SH-SY5Y (cell line): ENCODE data around the gene COG6.

ENCODE experiments used
- GATA2 ChIP-seq: IDR thresholded peaks from 2 replicates; pipeline ENCODE4 v1.6.1; 2011; ENCODE audit warnings: mild to moderate bottlenecking, low read depth, low read length
- GATA3 ChIP-seq: IDR thresholded peaks from 2 replicates; pipeline ENCODE4 v1.6.1; 2011; ENCODE audit warnings: low read depth, mild to moderate bottlenecking, low read length, moderate library complexity

COG6 gene

DNA sequence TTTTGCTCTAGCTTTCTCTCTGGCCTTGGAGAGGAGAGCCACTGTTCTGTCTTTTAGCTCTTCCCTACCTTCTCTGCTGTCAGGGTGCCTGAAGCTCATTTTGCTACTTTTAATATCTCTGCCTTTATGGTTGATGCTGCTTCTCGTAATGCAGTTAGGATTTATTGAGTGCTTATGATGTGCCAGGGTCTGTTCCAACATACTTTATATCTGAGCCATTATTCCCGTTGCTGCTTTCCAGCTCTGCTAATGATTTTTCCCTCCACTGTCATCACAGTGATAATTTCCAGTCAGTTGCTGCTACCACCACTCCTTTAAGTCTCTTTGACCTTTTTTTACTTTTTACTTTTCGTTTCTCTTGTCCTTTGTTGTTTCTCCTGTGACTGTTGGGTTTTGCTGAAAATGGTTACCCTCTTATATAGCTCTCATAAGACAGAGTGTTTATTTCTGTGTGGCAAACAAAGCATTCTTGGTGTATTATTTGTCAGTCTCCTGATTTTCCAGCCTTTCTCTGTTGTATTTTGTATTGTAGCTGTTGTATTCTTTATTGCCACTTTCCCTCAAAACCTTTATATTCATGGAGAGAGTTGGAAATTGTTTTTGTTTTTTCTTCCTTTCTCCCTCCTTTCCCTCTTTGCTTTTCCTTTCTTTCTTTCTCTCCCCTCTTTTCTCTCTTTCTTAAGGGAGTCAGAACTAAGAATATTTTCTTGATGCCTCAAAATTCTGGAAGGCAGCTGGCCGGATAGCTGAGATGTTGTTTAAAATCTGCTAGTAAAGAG is 37.4 kb downstream of the COG6 start:
- TF ChIP-seq GATA2: no peak
- no peak for TF ChIP-seq GATA3

DNA sequence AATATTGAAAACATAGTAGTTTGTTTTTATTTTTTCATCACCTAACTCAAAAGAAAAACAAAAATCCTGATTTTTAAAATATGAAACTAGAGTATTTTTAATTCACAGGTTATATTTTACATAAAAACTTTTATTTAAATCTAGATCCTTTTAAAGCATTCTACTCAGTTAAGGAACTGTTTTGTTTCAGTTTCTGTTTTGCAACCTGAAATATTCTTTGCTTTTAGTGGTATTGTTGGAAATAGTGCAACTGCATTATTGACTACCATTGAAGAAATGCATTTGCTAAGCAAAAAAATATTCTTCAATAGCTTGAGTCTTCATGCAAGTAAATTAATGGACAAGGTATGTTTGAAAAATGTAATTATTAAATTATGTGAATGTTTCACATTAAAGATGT is 43.8 kb downstream of the COG6 start:
- TF ChIP-seq GATA2 (no peak), GATA3 (no peak)

DNA sequence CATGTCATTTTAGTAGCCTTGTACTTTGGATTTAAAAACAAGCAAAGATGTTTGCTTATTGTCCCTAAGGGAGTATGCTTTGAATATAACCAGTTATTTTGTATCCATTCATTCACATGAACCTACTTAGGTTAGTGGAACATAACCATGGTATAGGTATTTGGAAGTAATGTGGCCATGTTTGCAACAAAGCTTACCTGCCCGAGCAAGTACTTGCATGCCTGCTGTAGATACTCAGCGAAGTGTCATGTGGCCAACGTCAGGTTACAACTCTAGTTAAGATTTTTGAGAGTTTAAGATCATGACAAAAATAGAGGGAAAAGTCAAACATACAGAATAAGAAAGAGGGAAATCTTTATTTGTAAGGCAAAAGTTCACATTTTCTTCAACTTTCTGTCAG is 57.2 kb downstream of the COG6 start:
- no peak for TF ChIP-seq GATA2
- no peak for TF ChIP-seq GATA3

DNA sequence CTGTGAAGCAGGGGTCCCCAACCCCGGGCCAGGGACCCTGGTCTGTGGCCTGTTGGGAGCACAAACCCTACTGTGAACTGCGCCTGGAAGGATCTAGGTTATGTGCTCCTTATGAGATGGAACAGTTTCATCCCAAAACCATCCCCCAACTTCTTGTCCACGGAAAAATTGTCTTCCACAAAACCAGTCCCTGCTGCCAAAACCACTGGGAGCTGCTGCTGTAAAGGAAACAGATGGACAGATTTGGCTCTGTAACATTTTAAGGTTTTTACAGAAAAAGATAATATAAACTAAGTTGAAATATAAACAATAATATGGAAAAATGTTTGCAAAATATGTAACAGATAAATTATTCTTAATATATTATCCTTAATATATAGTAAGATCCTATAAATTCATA is 73.7 kb downstream of the COG6 start:
- no peak for TF ChIP-seq GATA3
- TF ChIP-seq GATA2: no peak

DNA sequence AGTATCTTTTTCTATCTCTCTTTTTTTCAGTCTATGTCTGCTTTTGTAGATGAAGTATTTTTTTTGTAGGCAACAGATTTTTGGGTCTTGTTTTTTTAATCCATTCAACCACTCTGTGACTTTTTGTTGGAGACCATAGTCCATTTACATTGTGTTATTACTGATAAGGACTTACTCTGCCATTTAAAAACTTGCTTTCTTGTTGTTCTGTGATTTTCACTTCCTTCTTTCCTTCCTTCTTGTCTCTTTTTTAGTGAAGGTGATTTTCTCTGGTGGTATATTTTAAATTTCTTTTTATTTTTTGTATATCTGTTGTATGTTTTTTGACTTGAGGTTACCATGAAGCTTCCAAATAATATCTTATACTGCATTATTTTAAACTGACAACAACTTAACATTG is 79.5 kb downstream of the COG6 start:
- TF ChIP-seq GATA3 (no peak), GATA2 (no peak)

DNA sequence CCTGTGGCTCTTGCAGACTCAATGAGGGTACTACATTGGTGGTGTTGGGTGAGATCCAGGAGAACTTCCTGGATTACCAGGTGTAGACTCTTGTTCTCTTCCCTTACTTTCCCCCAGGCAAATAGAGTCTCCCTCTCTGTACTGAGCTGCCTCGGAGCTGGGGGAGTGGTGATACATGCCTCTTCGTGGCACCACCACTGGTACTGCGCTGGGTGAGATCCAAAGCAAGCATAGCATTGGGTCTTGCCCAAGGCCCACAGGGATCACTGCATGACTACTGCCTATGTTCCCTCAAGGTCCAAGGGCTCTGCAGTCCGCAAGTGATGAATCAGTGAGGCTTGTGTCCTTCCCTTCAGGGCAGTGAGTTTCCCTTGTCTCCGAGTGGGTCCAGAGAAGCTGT is 81.6 kb downstream of the COG6 start:
- no peak for TF ChIP-seq GATA3
- no peak for TF ChIP-seq GATA2

DNA sequence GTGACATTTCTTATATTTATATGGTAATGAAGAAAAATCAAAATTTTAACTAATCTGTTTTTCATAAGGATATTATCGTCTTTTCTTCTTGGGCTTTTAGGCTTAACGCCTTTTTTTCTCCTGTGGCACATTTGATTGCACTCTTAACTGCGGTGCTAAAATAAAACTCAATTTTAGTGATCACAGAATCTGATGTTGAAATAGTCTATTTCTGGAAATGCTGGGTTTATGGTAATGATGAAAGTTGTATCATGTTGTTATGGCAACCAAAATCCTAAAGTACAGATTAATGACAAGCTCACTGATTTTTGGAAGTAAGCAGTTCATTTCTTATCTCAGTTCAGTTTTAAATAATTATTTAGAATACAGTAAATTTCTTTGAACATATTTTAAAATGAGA is 85.3 kb downstream of the COG6 start:
- no peak for TF ChIP-seq GATA2
- no peak for TF ChIP-seq GATA3

DNA sequence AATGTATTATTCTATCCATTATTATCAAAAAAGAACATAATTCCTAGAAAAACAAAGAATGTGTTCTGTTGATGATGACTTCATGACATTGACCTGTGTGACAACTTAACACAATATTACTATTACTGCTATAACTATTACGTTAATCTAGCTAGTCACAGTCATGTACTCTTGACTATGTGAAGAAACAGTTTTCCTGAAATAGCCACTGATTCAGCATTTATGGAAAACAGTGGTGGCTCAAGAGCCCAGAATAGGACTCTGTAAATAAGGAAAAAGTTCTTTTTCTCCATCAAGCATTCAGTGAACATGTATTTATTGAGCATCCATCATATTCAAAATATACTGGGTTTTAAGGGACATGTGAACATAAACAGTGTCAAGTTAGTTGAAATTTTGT is 93.5 kb downstream of the COG6 start:
- no peak for TF ChIP-seq GATA3
- no peak for TF ChIP-seq GATA2

DNA sequence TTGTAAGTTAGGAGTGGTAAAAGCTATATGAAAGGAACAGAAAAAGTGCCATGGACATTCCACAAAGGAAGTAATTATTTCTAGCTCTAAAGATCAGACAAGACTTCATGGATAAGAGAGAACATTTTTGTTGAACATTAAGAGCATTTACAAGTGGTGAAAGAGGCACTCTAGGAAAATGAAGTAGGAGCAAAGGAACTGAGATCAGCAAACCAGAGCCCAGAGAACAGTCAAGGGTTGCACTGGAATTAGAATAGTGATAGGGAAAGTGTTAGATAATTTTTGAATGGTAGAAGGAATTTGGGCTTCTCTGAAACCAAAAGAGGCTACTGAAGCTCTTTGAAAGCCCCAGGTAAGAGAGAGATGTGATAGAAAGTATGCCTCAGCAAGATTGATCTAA is 94.1 kb downstream of the COG6 start:
- TF ChIP-seq GATA2 (no peak), GATA3 (no peak)

DNA sequence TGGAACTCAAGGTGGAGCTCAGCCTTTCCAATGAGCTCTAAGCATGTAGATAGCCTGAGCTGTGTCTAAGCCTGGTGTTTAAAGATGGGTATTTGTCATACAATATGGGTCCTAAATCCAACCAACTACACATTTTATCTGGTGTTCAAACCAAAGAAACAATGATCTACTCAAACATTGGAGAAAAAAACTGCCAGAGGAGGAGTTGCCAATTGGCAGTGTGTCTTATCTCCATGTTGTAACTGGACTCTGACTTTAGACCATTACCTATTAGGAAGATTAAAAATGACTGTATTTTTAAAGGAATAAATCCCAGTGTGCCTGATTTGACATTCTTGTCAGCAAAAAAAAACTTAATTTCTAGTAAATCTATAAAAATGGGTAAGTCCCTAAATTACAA is 96.3 kb downstream of the COG6 start:
- no peak for TF ChIP-seq GATA3
- TF ChIP-seq GATA2: no peak

DNA sequence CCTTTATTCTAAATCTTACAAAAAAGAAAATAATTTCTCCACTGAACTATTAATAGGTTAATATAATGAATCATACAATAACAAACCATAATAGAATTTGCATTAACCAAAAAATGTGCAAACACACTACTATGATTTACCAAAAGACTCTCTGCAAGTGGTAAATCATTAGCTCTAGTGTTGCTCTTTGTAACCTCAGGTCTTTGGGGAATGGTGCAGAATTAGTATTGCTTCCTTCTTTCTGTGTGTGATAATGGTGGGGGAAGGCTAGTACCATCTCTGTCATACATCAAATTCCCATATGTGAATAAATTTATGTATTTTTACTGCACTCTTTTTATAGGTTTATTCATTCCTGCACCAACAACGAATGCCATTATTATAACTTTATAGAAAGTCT is 105.1 kb downstream of the COG6 start:
- TF ChIP-seq GATA2 (no peak), GATA3 (no peak)

DNA sequence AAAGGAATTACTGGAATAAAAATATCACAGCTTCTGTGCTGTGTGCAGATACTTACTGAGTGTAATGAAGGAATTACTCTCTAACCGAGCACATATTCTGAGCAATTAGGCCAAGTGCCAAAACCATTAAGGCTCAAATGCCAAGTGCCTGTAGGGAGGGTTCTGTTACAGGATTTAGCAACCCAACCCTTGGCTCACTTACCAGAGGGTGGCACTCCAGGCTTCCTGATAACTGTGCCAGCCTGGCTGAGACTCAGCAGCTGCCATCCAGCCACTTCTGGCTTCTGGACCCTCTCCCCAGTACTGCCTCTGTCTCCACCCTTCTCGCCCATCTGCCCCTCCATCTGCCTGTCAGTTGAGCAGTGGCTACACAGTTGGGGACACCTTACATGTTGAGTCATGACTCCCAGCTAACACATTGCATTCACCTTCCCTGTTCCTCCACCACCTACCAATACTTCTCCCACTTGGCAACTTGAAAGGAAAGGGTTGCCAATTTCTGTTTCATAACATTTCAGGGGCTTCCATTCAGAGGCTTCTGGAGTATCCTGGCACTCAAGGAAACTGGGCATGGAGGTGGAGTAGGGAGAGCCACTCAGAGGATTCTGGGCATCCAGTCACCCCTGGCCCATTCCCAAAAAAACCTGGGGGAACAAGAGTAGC is 110.5 kb downstream of the COG6 start:
- no peak for TF ChIP-seq GATA2
- no peak for TF ChIP-seq GATA3

DNA sequence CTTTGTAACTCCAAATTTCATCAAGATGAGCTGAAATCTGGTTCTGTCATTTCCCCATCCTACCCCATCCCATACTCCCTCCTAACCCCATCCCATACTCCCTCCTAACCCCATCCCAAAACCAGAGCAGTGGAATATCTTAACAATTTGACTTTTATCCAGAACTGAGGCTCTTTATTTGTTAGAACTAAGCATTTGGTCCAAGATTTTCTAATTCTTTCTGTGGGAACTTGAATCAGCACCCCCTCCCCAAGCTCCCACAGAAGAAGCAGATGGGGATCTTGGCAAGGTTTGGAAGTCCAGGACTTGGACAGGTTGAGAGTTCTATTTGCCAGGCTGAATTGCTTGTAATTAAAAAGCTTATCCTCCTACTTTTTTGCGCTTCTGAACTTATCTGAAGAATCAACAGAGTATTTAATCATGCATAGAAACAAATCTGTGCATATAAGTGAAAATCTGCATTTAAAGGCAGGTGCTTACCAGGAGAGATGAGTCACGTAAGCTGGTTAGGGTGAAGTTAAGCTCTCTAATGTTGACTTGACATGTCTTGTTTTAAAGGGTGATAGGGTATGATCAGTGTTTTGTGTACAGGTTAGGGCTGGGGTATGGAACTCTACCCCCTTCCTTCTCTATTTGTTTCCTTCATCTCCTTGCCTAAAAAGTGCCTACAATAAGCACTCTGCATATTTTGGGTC is 111.1 kb downstream of the COG6 start:
- TF ChIP-seq GATA3 (no peak), GATA2 (no peak)

DNA sequence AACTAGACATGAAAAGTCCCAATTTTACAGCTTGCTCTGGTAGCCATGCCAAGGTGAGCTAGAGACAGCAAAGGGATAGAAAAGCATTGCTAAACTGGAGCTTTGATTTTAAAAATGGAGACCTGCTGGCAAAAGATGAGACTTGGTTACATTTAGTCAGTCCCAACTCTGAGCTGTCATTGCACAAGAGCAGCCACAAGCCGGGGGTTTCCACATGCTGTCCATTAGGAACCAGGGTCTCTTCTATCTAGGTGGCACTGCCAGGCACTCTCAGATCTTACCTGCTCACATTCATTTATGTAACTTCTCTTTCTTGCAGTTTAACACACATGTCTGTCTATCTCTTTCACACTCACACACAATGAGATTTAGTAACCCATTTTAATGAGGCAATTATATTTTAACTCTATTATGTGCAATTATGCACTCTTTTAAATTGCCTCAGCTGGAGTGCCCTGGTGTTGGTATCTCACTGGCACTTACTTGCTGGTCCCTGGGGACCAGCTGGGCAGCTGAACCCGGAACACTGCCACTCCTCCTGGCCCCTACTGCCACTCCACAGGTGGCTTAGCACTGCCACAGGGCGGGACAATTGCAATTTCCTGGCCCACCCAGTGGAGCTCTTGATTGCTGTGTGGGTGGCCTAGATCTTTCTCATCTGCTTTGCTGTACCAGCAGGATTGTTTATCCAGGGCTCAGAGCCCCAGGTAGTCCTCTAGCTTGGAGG is 112.5 kb downstream of the COG6 start:
- no peak for TF ChIP-seq GATA3
